GM19455 (cell line): ENCODE measurements around the gene MS4A1.
"Not testable (repeated sequence)": the region's sequence is repeated elsewhere in the genome, so short reads cannot be mapped to it uniquely, and the experiment has no call there.

Experiments used
- ATAC-seq: cut with Tn5 transposase; IDR thresholded peaks from one replicate; pipeline ENCODE4 v1.9.1; 2021; ENCODE audit not compliant: unreplicated experiment

Gene MS4A1

GRCh38 chr11:60455531-60456042 lies at the start of gene MS4A1:
Gene MS4A1 (plus strand): TSS chr11:60455847. CDS start chr11:60462375, 6,528 bp downstream.
- ATAC-seq, result peak; percentile 66

DNA sequence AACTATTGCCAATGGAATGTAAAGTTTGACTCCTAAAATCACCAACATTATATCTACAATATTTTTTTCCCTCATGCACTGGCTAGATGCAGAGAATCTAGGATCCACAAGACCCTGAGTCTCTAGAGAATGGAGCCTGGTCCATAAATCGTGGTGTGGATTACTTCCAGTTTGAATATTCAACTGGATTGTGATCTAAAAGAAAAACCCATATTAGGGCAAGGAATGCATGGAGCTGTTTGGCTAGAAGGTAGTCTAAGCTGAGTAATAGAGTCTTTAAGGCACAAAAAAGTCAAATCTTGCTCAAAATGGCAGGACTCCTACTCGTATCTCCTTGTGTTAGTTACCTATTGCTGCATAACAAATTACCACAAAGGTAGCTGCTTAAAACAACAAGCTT lies 35.6 kb upstream of the MS4A1 start:
- no peak for ATAC-seq

GRCh38 chr11:60422609-60423008 lies 33.0 kb upstream of the MS4A1 start:
- ATAC-seq, result no peak

DNA sequence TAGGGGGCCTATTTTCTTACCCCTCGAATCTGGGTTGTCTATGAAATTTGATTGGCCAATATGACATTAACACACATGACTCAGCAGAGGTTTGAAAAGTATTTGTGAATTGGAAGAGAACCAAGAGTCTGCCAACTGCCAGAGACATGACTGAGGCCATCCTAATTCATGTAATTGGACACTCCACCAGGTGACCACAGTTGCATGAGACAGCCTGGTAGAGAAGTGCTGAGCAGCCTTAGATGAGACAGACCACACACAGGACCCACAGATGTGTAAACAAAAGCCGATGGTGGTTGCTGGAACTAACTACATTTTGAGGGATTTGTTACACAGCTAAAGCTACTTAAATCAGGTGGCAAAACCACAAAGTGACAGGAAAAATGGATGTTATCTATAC lies 27.1 kb upstream of the MS4A1 start:
- no peak for ATAC-seq

DNA sequence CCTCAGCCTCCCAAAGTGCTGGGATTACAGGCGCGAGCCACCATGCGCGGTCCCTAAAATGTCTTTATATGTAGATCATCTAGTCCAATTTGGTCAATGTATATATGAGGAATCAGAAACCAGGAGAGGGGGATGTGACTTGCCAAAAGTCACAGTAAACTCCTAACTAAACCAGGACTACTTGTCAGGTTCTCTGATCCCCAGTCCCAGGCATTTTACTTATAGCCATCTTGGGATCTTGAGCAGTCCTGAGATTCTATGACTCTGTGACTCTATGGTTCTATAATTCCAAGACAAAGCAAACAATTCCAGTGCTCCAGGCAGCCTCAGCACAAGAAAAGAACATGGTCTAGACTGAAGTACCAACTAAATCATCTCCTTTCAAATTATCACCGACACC lies 26.4 kb upstream of the MS4A1 start, which contains the start of gene MS4A5:
MS4A5 (plus strand) TSS at position 301 of the 400 bp plus-strand sequence. CDS start 103 bp downstream, outside the sequence.
- ATAC-seq, result no peak

- ATAC-seq, result no peak
Measured at GRCh38 chr11:60431251-60431650, 24.4 kb upstream of the MS4A1 start.

DNA sequence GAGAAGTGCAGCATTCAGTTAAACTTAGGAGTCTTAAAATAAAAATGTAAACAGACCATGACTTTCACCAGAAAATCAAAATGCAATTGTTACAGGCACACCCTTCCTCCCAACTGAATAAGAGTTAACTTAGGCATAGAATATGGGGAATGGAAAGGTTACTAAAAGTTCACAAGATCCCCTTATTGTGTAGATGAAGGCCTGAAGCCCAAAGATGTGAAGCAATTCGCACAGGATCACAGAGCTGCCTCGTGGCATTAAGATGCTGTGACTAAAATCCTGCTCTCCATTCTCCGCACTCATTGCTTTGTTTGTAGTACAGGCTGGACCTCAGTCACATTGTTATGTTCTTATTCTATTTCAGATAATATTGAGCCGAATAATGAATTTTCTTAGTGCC lies 22.2 kb upstream of the MS4A1 start:
- ATAC-seq, result no peak

- ATAC-seq, result no peak
Measured at GRCh38 chr11:60447070-60447469, 8.6 kb upstream of the MS4A1 start.

GRCh38 chr11:60447846-60448245 lies 7.8 kb upstream of the MS4A1 start:
- no peak for ATAC-seq

DNA sequence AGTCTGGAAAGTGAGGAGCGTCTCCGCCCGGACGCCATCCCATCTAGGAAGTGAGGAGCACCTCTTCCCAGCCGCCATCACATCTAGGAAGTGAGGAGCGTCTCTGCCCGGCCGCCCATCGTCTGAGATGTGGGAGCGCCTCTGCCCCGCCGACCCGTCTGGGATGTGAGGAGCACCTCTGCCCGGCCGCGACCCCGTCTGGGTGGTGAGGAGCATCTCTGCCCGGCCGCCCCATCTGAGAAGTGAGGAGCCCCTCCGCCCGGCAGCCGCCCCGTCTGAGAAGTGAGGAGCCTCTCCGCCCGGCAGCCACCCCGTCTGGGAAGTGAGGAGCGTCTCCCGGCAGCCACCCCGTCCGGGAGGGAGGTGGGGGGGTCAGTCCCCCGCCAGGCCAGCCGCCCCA lies 4.5 kb upstream of the MS4A1 start:
- ATAC-seq, result not testable (repeated sequence)

DNA sequence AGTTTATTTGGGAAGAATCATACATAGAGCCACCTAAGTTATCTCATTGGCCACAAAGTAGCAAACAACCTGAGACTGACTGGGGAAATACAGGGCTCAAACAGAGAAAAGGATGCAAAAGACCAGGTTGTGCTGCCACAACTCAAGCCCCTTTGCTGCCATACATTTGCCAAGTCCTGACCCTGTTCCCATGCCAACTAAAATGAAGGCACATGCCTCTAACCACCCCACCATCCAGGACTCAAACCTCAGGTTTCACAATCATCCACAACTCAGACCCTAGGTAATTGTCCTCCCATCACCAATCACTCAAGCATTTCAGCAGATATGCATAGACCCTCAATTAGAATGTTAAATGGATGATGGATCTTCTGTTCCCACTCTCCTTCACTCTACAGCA lies 1.4 kb upstream of the MS4A1 start:
- ATAC-seq, result no peak

DNA sequence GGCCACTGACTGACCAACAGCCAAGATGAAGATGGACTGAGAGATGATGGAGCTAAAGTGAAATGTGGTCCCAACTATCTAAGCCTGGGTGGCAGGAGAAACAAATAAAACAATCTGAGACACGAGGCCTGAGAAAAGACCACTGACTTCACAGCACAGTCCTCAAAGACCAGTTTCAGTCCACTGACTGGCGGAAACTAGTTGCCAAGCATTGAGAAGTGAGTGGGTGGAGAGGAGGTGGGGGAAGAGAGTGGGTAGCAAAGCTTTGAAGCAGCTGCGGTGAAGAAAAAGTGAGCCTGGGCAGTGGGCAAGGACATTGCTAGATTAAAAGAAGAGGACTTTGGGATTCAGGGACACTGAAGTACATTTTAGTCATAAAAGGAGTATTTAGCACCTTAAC lies 1.9 kb downstream of the MS4A1 start:
- no peak for ATAC-seq

- peak; percentile 36 for ATAC-seq
Measured at GRCh38 chr11:60459345-60459744, 3.7 kb downstream of the MS4A1 start.

- ATAC-seq, result no peak
Measured at GRCh38 chr11:60468829-60469228, 13.2 kb downstream of the MS4A1 start.

GRCh38 chr11:60469723-60470122 lies 14.1 kb downstream of the MS4A1 start:
- ATAC-seq, result no peak

- ATAC-seq, result no peak
Measured at GRCh38 chr11:60477035-60477445, 21.4 kb downstream of the MS4A1 start.

GRCh38 chr11:60482361-60482760 lies 26.7 kb downstream of the MS4A1 start:
- ATAC-seq, result no peak

GRCh38 chr11:60485987-60486386 lies 30.3 kb downstream of the MS4A1 start:
- ATAC-seq, result peak; percentile 86

GRCh38 chr11:60492488-60493009 lies 36.9 kb downstream of the MS4A1 start, which contains the start of gene MS4A12:
Gene MS4A12 (plus strand): TSS chr11:60492778. CDS start chr11:60497319, 4,541 bp downstream.
- no peak for ATAC-seq

GRCh38 chr11:60493454-60493853 lies 37.8 kb downstream of the MS4A1 start:
- no peak for ATAC-seq

DNA sequence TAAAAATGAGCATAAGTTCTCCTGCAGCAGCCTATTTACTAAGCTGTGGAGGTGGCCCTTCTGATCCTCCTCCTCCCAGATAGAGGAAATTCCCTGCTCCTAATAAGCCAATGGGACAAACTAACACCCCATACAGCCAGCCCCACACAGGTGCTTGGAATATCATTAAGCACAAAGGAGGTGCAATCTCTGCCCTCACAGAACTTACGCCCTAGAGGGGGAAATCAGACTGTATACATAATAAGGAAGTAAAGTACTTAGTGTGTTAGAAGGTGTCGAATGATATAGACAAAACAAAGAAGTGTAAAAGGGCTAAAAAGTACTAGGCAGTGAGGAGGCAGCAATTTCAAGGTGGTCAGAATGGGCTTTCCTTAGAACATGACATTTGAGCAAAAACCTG lies 42.8 kb downstream of the MS4A1 start:
- ATAC-seq, result no peak

- no peak for ATAC-seq
Measured at GRCh38 chr11:60498853-60499252, 43.2 kb downstream of the MS4A1 start.

DNA sequence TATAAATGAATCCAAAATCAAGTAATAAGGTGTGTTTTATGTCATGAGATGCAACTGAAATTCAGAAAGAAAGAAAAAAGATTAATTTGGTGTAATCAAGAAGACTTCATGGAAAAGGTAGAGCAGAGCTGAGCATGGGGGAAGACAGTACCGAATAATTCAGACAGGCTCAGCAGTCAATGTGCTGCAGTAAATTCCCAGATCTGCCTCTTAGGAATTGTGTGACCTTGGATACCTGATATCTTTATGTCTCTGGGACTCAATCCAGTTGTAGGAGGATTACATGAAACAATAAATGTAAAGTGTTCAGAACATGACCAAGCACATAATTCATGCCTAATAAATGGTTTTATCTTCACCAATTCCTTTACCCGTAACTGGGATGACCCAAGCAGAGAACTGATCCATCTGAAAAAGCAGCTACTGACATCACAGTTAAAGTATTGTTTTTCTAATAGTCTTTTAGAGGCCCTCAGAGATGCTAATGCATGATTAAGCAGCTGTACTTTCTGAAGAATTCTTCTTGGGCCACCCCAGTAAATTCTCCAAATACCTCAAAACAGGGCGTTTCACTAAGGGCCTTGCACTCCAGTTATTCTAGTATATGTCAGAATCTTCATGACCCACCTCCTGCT lies 44.7 kb downstream of the MS4A1 start:
- ATAC-seq, result no peak
